ENCODE results near the gene C11orf98. TPM values are rescaled to one million over a fixed set of nuclear protein-coding genes. Genes with fewer than 3 reads are reported as not detected.

C11orf98 gene
- 23.7 and 27.7 TPM in 2 replicates for total RNA-seq

DNA sequence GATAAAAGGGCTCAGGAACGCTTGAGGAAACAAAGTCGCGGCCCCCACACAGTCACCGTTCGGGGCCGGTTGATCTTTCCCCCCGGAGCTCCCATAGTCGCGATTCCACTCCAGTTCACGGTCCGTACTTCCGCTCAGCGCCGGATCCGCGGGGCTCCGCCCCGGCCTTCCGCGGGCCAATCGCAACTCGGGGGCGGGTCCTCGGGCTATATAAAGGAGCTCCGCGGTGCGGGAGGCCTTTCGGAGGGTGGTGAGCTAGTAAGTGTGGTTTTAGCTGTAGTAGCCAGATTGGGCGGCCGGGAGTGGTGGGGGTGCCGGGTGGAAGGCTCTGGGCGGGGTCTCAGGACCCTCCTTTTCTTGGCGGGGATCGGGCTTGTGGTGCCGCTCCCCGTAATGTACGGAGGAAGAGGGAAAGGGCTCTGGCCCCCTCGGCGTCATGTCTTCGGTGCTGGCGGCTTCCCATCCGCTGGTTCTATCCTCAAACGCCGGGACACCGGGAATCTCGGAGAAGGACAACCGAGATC is at the start of gene C11orf98, which contains the start of gene CSKMT:
TSS of gene C11orf98 (minus strand) at position 136 of the 524 bp plus-strand sequence. CDS start at position 95, 41 bp downstream.
TSS of gene CSKMT (plus strand) at position 238 of the 524 bp plus-strand sequence. CDS start 568 bp downstream, outside the sequence.
- H3K4me3 ChIP-seq (ENCODE audit: low read depth, low read length), result peak within 1 kb of the TSS; percentile 92
- TF ChIP-seq, protein P1, sequence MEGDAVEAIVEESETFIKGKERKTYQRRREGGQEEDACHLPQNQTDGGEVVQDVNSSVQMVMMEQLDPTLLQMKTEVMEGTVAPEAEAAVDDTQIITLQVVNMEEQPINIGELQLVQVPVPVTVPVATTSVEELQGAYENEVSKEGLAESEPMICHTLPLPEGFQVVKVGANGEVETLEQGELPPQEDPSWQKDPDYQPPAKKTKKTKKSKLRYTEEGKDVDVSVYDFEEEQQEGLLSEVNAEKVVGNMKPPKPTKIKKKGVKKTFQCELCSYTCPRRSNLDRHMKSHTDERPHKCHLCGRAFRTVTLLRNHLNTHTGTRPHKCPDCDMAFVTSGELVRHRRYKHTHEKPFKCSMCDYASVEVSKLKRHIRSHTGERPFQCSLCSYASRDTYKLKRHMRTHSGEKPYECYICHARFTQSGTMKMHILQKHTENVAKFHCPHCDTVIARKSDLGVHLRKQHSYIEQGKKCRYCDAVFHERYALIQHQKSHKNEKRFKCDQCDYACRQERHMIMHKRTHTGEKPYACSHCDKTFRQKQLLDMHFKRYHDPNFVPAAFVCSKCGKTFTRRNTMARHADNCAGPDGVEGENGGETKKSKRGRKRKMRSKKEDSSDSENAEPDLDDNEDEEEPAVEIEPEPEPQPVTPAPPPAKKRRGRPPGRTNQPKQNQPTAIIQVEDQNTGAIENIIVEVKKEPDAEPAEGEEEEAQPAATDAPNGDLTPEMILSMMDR (IDR thresholded peaks at IDR 0.05; ENCODE audit: insufficient read depth, low read depth, low read length), result no peak
- DNase-seq (ENCODE audit: low read depth), result peak; percentile 94

DNA sequence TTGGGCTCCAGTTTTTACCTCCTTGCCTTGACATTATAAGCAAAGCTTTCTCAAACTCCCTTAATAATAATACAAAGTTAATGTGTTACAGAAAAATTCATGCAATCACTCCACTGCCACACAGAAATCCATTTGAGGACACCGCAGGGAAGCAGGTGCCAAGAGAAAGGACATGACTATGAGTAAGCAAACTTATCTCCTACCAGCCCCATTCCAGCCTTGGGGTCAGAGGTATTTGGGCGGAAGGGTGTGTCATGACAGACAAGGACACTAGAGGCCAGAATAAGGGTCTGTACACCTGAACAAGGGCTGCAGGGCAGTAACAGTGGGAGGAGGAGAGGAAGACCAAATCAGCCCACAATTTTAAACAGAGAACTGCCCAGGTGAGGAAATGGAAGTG is 48.3 kb upstream of the C11orf98 start:
- TF ChIP-seq, protein P1 (IDR thresholded peaks at IDR 0.05; ENCODE audit: insufficient read depth, low read depth, low read length), result no peak
- no peak for DNase-seq (ENCODE audit: low read depth)
- H3K4me3 ChIP-seq (ENCODE audit: low read depth, low read length), result no peak overlapping the region

DNA sequence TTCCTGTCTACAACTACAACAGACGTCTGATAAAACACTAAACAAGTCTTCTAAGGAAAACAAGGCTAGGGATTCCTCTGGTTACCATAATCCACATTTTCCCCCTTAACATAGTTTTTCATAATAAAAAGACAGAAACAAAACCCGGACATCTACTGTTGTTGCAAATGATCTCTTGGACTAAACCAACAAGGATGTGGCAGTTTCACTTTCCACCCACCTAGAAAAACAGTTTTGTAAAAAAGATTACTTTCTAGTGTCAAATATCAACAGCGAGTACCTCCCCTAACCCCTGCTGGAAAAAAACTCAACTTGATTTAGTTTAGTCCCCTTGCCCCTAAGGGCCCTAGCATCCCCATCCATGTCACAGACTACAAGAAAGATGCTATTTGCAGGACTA is 47.9 kb upstream of the C11orf98 start:
- TF ChIP-seq, protein P1 (IDR thresholded peaks at IDR 0.05; ENCODE audit: insufficient read depth, low read depth, low read length), result no peak
- DNase-seq (ENCODE audit: low read depth), result no peak
- H3K4me3 ChIP-seq (ENCODE audit: low read depth, low read length), result no peak overlapping the region

DNA sequence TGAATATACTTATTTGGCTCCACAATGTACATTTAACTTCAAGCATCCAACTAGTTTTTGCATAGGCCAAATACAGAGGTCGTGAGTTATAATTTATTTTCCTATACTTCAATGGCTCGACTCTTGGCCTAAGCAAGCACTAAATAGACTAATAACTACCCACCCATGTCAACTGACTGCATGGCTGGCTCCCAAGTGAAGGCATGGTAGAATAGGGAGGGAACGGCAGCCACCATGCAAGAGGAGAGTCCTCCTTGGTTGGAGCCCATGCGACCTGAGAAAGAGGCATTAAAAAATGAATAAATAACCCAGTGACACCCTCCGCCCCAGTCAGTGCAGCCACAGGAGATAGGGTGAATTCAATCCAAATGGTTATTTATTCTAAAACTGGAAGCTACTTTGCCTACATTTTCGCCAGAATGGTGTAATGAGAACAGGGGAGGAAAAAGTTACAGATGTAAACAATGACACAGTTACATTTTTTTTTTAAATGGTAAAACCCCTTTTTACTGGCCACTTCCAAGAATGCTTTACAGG is 47.3 kb upstream of the C11orf98 start:
- no peak overlapping the region for H3K4me3 ChIP-seq (ENCODE audit: low read depth, low read length)
- TF ChIP-seq, protein P1 (IDR thresholded peaks at IDR 0.05; ENCODE audit: insufficient read depth, low read depth, low read length), result no peak
- DNase-seq (ENCODE audit: low read depth), result no peak

DNA sequence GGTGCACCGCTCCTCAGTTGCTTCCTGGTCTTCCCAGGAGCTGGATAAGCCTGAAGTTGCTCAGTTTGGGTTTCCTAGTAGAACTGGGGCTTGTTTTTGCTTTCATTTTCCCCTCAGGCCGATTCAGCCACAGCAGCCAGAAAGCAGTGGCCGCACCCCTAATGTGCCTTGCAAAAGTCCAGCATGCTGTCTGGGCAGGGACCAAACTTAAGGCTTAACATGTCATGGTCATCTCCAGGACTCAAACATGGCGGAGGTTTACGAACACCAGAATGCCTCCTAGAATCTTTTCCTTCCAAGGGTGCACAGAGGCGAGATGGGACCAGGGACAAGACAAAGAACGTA is 45.0 kb upstream of the C11orf98 start:
- peak; percentile 72 for DNase-seq (ENCODE audit: low read depth)

DNA sequence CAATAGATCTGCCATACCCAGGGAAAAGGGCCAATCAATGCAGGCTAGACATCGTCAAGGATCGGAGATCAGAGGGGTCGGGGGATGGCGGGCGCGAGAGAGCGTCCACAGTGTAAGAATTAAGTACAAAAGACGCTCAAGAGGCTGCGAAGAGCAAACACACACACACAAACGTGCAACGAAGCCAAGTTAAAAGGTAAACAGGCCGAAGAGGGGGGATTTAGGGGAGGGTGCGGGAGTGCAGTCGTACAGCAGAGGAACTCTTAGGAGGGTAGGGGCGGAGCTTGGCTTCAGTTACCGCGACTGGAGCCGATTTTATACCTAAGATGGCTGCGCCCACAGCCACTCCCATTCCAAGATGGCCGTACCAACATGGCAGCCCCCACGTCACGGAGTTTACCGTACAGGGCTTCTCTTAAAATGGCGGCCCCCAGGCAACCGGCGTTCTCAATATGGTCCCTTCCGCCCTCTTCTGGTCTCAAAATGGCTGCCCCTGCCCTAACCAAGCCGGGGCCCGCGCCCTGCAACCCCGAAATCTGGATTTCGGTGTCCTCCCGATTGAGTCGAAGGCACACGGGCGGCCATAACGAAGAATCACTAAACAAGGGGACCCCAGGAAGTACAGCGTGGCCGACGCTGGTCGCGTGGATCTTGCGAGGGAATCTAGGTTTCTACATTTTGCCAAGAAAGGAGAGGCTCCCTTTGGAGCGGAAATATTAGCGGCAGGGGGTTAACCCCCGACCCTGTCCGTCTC is 44.4 kb upstream of the C11orf98 start:
- TF ChIP-seq, protein P1 (IDR thresholded peaks at IDR 0.05; ENCODE audit: insufficient read depth, low read depth, low read length), result no peak
- peak overlapping the region; percentile 66 for H3K4me3 ChIP-seq (ENCODE audit: low read depth, low read length)
- DNase-seq (ENCODE audit: low read depth), result peak; percentile 98

More for the DNA sequence above, 45.0 kb upstream of the C11orf98 start:
- peak overlapping the region; percentile 66 for H3K4me3 ChIP-seq (ENCODE audit: low read depth, low read length)
- TF ChIP-seq, protein P1 (IDR thresholded peaks at IDR 0.05; ENCODE audit: insufficient read depth, low read depth, low read length), result no peak

Data from fibroblast of villous mesenchyme (primary cell).